Stomach (tissue), 4 donors: Measurements from ENCODE around the gene ACADL.

Source experiments
- POLR2A ChIP-seq, 4 donors: fragments of 450-650 bp; IDR thresholded peaks; one replicate each; pipeline ENCODE4 v1.6.1; 2016; ENCODE audit warnings: antibody characterized with exemption in 4 of 4, control low read depth in 2 of 4, mild to moderate bottlenecking in 1 of 4, moderate library complexity in 1 of 4
- POLR2AphosphoS5 ChIP-seq, 3 donors: sonication (generic); formaldehyde crosslinking; IDR thresholded peaks; one replicate each; pipeline ENCODE4 v1.6.1; 2016; ENCODE audit warnings: antibody characterized with exemption in 3 of 3
- TF ChIP-seq, protein P1 (sequence below), 7 experiments: fragments of 450-650 bp in 4 of 7; fragments of 200-600 bp in 3 of 7; sonication (generic) in 3 of 7; IDR thresholded peaks; one replicate each; pipeline ENCODE4 v1.5.1; 2016 to 2019; ENCODE audit warnings: antibody characterized with exemption in 7 of 7, control low read depth in 2 of 7, mild to moderate bottlenecking in 1 of 7

DNA sequence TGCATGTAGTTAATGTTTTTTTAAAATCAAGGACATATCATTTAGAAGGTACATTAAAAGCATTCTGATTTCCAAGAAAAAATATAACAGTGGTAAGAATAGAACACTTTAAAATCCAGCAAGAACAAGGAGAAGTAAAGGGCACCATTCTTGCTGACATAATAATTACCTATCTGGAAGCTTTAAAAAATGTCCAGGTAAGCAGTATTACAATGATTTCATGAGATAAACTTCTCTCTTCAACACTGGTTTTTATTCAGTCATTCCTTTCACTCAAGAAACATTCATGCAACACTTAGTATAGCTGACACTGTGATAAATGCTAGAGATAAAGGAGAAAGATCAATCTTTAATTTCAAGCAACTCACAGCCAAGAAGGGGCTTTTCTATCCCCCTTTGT, 51.2 kb downstream of the ACADL start:
- TF ChIP-seq, protein P1, sequence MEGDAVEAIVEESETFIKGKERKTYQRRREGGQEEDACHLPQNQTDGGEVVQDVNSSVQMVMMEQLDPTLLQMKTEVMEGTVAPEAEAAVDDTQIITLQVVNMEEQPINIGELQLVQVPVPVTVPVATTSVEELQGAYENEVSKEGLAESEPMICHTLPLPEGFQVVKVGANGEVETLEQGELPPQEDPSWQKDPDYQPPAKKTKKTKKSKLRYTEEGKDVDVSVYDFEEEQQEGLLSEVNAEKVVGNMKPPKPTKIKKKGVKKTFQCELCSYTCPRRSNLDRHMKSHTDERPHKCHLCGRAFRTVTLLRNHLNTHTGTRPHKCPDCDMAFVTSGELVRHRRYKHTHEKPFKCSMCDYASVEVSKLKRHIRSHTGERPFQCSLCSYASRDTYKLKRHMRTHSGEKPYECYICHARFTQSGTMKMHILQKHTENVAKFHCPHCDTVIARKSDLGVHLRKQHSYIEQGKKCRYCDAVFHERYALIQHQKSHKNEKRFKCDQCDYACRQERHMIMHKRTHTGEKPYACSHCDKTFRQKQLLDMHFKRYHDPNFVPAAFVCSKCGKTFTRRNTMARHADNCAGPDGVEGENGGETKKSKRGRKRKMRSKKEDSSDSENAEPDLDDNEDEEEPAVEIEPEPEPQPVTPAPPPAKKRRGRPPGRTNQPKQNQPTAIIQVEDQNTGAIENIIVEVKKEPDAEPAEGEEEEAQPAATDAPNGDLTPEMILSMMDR (IDR thresholded peaks at IDR 0.05) = no peak
- TF ChIP-seq POLR2AphosphoS5 (IDR thresholded peaks at IDR 0.05) = no peak
- no peak for TF ChIP-seq POLR2A (IDR thresholded peaks at IDR 0.05)
